Measurements from ENCODE around the gene KHSRP. TPM values are rescaled to one million over a fixed set of nuclear protein-coding genes. Genes with fewer than 3 reads are reported as not detected.

KHSRP gene
- total and polyA plus RNA-seq, 2 of the 13 experiments (the other 11 are each of a cell fraction or from before 2014, with no cell fraction given), result 72.1 to 129 TPM

DNA sequence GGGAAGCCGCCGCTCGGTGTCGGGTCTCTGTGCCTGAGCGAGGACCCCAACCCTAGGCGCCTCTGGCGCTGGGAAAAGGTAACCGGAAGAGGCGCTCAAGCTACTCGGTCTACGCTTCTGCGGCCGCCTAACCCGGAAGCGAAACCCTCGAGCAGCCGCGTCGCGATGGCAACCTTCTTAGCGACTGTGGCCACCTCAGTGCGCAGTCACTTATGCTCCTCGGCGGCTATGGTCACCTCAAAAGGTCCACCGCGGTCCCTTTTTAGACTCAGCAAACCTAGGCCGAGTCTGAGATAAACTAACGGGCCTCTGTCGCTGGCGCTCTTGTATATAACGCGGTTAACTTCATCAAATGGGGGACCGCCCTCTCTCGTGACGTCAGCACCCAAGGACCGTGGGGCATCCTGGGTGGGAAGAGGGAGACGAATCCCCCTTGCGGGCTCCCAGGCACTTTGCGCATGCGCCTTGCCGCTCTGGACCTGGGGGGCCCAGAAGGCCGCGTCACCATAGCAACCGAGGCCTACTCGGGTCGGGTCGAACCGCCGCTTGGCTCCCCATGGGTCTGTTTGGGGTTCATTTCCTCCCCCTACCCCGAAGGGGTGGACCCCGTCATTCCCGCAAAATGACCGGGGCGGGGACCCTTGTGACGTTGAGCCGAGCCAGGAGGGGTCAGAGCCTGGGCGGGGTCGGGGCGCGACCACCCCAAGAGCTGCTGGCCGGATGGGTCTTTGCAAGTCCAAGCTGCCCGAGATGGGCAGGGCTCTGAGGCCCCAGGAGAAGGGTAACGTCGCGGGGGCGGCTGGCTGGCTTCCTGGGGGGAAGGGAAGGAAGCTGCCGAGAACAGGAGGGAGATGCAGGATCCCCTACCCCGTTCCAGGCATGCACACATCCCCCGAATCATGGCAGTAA lies 31.3 kb downstream of the KHSRP start, which contains the start of gene GTF2F1 (continued):
- TF ChIP-seq, protein P1, sequence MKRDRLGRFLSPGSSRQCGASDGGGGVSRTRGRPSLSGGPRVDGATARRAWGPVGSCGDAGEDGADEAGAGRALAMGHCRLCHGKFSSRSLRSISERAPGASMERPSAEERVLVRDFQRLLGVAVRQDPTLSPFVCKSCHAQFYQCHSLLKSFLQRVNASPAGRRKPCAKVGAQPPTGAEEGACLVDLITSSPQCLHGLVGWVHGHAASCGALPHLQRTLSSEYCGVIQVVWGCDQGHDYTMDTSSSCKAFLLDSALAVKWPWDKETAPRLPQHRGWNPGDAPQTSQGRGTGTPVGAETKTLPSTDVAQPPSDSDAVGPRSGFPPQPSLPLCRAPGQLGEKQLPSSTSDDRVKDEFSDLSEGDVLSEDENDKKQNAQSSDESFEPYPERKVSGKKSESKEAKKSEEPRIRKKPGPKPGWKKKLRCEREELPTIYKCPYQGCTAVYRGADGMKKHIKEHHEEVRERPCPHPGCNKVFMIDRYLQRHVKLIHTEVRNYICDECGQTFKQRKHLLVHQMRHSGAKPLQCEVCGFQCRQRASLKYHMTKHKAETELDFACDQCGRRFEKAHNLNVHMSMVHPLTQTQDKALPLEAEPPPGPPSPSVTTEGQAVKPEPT (CRISPR knock-in tag; IDR thresholded peaks at IDR 0.05; ENCODE audit: low read depth), result no peak
- peak in 1 of 2 experiments; percentile 66; a peak in 2 of 4 replicates for TF ChIP-seq KLF16 (CRISPR knock-in tag; IDR thresholded peaks at IDR 0.05)
- TF ChIP-seq, protein P2, sequence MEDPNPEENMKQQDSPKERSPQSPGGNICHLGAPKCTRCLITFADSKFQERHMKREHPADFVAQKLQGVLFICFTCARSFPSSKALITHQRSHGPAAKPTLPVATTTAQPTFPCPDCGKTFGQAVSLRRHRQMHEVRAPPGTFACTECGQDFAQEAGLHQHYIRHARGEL (CRISPR knock-in tag; IDR thresholded peaks at IDR 0.05), result no peak
- no peak for TF ChIP-seq KAT2B (IDR thresholded peaks at IDR 0.05; ENCODE audit: borderline replicate concordance, low read depth, low read length)
- TF ChIP-seq PTBP1 (IDR thresholded peaks at IDR 0.05; ENCODE audit: low read depth, low read length, poor library complexity, severe bottlenecking), result no peak
- TF ChIP-seq HOXA9 (CRISPR knock-in tag; IDR thresholded peaks at IDR 0.05; ENCODE audit: borderline replicate concordance), result no peak
- no peak for TF ChIP-seq ZBTB1 (CRISPR knock-in tag; IDR thresholded peaks at IDR 0.05; ENCODE audit: borderline replicate concordance)
- TF ChIP-seq TOPORS (CRISPR knock-in tag; IDR thresholded peaks at IDR 0.05), result no peak
- no peak for TF ChIP-seq AFF4 (CRISPR knock-in tag; IDR thresholded peaks at IDR 0.05)
- TF ChIP-seq NCOR1 (IDR thresholded peaks at IDR 0.05; ENCODE audit: borderline replicate concordance, low read length), result no peak
- TF ChIP-seq SMARCE1 (IDR thresholded peaks at IDR 0.05; ENCODE audit: borderline replicate concordance), result no peak
- no peak for TF ChIP-seq ZKSCAN5 (CRISPR knock-in tag; IDR thresholded peaks at IDR 0.05)
- TF ChIP-seq TGIF2 (CRISPR knock-in tag; IDR thresholded peaks at IDR 0.05), result 0 out of 2 replicates have a peak, but pooled peaks have one; percentile 15
- TF ChIP-seq GZF1 (CRISPR knock-in tag; IDR thresholded peaks at IDR 0.05), result no peak
- 0 out of 2 replicates have a peak, but pooled peaks have one; percentile 58 for TF ChIP-seq SRY (CRISPR knock-in tag; IDR thresholded peaks at IDR 0.05)
- TF ChIP-seq, protein P3, sequence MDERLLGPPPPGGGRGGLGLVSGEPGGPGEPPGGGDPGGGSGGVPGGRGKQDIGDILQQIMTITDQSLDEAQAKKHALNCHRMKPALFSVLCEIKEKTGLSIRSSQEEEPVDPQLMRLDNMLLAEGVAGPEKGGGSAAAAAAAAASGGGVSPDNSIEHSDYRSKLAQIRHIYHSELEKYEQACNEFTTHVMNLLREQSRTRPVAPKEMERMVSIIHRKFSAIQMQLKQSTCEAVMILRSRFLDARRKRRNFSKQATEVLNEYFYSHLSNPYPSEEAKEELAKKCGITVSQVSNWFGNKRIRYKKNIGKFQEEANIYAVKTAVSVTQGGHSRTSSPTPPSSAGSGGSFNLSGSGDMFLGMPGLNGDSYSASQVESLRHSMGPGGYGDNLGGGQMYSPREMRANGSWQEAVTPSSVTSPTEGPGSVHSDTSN (CRISPR knock-in tag; IDR thresholded peaks at IDR 0.05), result no peak
- no peak for TF ChIP-seq KDM3A (CRISPR knock-in tag; IDR thresholded peaks at IDR 0.05; ENCODE audit: low read depth)
- no peak for TF ChIP-seq U2AF1 (optimal IDR thresholded peaks at IDR 0.05; ENCODE audit: low read depth, low read length)
- no peak for TF ChIP-seq GLI4 (CRISPR knock-in tag; IDR thresholded peaks at IDR 0.05; ENCODE audit: borderline replicate concordance)
